HepG2 (cell line): Measurements from ENCODE around the gene ARL4D. TPM values are rescaled to one million over a fixed set of nuclear protein-coding genes. Genes with fewer than 3 reads are reported as not detected.

Experiments used
- AGO1 ChIP-seq: fragments of 200-400 bp; formaldehyde crosslinking; IDR thresholded peaks from 2 replicates; pipeline ENCODE4 v1.6.1; 2017; ENCODE audit warnings: mild to moderate bottlenecking, low read depth, low read length, moderate library complexity; ENCODE audit not compliant: poor library complexity, severe bottlenecking
- FOSL1 ChIP-seq: sonication (generic); formaldehyde crosslinking; IDR thresholded peaks from 2 replicates; pipeline ENCODE4 v1.9.0; 2021; ENCODE audit warnings: missing genetic modification reagents, borderline replicate concordance
- MTF1 ChIP-seq: sonication (generic); formaldehyde crosslinking; IDR thresholded peaks from 2 replicates; pipeline ENCODE4 v1.5.0; 2020; ENCODE audit warnings: missing genetic modification reagents
- PATZ1 ChIP-seq: sonication (generic); formaldehyde crosslinking; IDR thresholded peaks from 2 replicates; pipeline ENCODE4 v1.4.0; 2020; ENCODE audit warnings: missing genetic modification reagents
- PREB ChIP-seq: sonication (generic); formaldehyde crosslinking; IDR thresholded peaks from 2 replicates; pipeline ENCODE4 v1.4.0; 2020; ENCODE audit warnings: missing genetic modification reagents
- PRPF4 ChIP-seq: fragments of 200-400 bp; formaldehyde crosslinking; IDR thresholded peaks from 2 replicates; pipeline ENCODE4 v1.6.1; 2016; ENCODE audit warnings: low read length, low read depth; ENCODE audit not compliant: poor library complexity, severe bottlenecking
- RARA ChIP-seq: IDR thresholded peaks from 2 replicates; pipeline ENCODE4 v1.6.1; 2016; ENCODE audit warnings: missing genetic modification reagents, missing compliant biosample characterization
- RCOR2 ChIP-seq: IDR thresholded peaks from 2 replicates; pipeline ENCODE4 v1.6.1; 2016; ENCODE audit warnings: missing biosample characterization, missing genetic modification reagents
- SALL2 ChIP-seq: sonication (generic); formaldehyde crosslinking; IDR thresholded peaks from 2 replicates; pipeline ENCODE4 v1.8.1; 2023; ENCODE audit warnings: mild to moderate bottlenecking, missing genetic modification reagents, inconsistent platforms
- SP1 ChIP-seq, 2 experiments: fragments of 450-650 bp in 1 of 2; sonication (generic) in 1 of 2; formaldehyde crosslinking in 1 of 2; IDR thresholded peaks; 2 replicates each; pipeline versions ENCODE4 v1.4.0 to v1.6.1; 2016 to 2020; ENCODE audit warnings: missing genetic modification reagents in 1 of 2
- SRSF9 ChIP-seq: fragments of 200-400 bp; formaldehyde crosslinking; IDR thresholded peaks from 2 replicates; pipeline ENCODE4 v1.6.1; 2018; ENCODE audit warnings: borderline replicate concordance, mild to moderate bottlenecking, low read depth, low read length; ENCODE audit not compliant: insufficient read depth, poor library complexity, severe bottlenecking
- THYN1 ChIP-seq: sonication (generic); formaldehyde crosslinking; IDR thresholded peaks from 2 replicates; pipeline ENCODE4 v1.8.1; 2023; ENCODE audit warnings: low read depth, mild to moderate bottlenecking, moderate library complexity, missing genetic modification reagents, borderline replicate concordance
- UBTF ChIP-seq: sonication (generic); formaldehyde crosslinking; IDR thresholded peaks from 2 replicates; pipeline ENCODE4 v1.4.0; 2020; ENCODE audit warnings: mild to moderate bottlenecking, missing genetic modification reagents
- ZNF20 ChIP-seq: sonication (generic); formaldehyde crosslinking; IDR thresholded peaks from 2 replicates; pipeline ENCODE4 v1.4.0; 2020; ENCODE audit warnings: mild to moderate bottlenecking, moderate library complexity, missing genetic modification reagents
- ZNF33A ChIP-seq: sonication (generic); formaldehyde crosslinking; IDR thresholded peaks from 2 replicates; pipeline ENCODE4 v1.5.1; 2020; ENCODE audit warnings: missing genetic modification reagents, mild to moderate bottlenecking, moderate library complexity, borderline replicate concordance
- ZNF512B ChIP-seq: sonication (generic); formaldehyde crosslinking; IDR thresholded peaks from 2 replicates; pipeline ENCODE4 v1.5.1; 2020; ENCODE audit warnings: missing genetic modification reagents, mild to moderate bottlenecking, borderline replicate concordance
- ZNF7 ChIP-seq: IDR thresholded peaks from 2 replicates; pipeline ENCODE4 v1.6.1; 2016; ENCODE audit warnings: missing biosample characterization, missing genetic modification reagents
- ZNF724P ChIP-seq: sonication (generic); formaldehyde crosslinking; IDR thresholded peaks from 2 replicates; pipeline ENCODE4 v1.8.0; 2022; ENCODE audit warnings: missing genetic modification reagents, borderline replicate concordance
- ZSCAN21 ChIP-seq: sonication (generic); formaldehyde crosslinking; IDR thresholded peaks from 2 replicates; pipeline ENCODE4 v1.8.0; 2022; ENCODE audit warnings: mild to moderate bottlenecking, missing genetic modification reagents, moderate library complexity, borderline replicate concordance
- polyA plus RNA-seq, 8 experiments: library from polyadenylated mRNA; depleted of rRNA in 3 of 8; stranded (reverse) in 7 of 8; unstranded in 1 of 8; fragments of >200 nt; fragmentation: Illumina TruSeq in 4 of 8; extraction: Trizol in 4 of 8; gene quantifications; 2 replicates each; pipeline versions ENCODE4 v1.2.1 to v1.2.3, GENCODE V29; 2011 to 2016; ENCODE audit warnings: low read depth in 4 of 8, missing spikeins in 1 of 8, mixed read lengths in 1 of 8; ENCODE audit not compliant: insufficient read depth in 1 of 8
- total RNA-seq, 5 experiments: library from RNA; depleted of rRNA; stranded (reverse); fragments of >200 nt; fragmentation: Illumina TruSeq; extraction: Trizol; gene quantifications; 2 replicates each; pipeline ENCODE4 v1.2.3, GENCODE V29; 2016; ENCODE audit warnings: low read depth in 1 of 5

The ARL4D gene
- total and polyA plus RNA-seq, 2 of the 13 experiments (the other 11 are each of a cell fraction or from before 2014, with no cell fraction given): 9.0 to 25.9 TPM

GRCh38 chr17:43398724-43399595 lies at the start of gene ARL4D (continued):
- no peak for TF ChIP-seq PREB (CRISPR knock-in tag)
- TF ChIP-seq THYN1 (CRISPR knock-in tag): no peak
- no peak for TF ChIP-seq SP1 (IDR thresholded peaks at IDR 0.05)
- TF ChIP-seq SP1 (CRISPR knock-in tag; IDR thresholded peaks at IDR 0.05): peak; percentile 80
- TF ChIP-seq PATZ1 (CRISPR knock-in tag): peak; percentile 98
- TF ChIP-seq RARA (CRISPR knock-in tag): peak; percentile 17; the same call in 1 of the 2 replicates
- TF ChIP-seq ZNF20 (CRISPR knock-in tag): no peak
- TF ChIP-seq ZNF33A (CRISPR knock-in tag): no peak
- TF ChIP-seq SALL2 (CRISPR knock-in tag): 0 out of 2 replicates have a peak, but pooled peaks have one; percentile 72
- no peak; the same call in 1 of the 2 replicates for TF ChIP-seq ZNF512B (CRISPR knock-in tag)
- 0 out of 2 replicates have a peak, but pooled peaks have one; percentile 44 for TF ChIP-seq MTF1
- no peak for TF ChIP-seq RCOR2
- no peak for TF ChIP-seq PRPF4
- no peak for TF ChIP-seq FOSL1
- peak; percentile 51 for TF ChIP-seq AGO1
- no peak for TF ChIP-seq UBTF (CRISPR knock-in tag)
- TF ChIP-seq SRSF9: no peak
- TF ChIP-seq ZNF724P (CRISPR knock-in tag): peak; percentile 68; the same call in 1 of the 2 replicates
- peak; percentile 21; the same call in 1 of the 2 replicates for TF ChIP-seq ZSCAN21 (CRISPR knock-in tag)
- TF ChIP-seq ZNF7 (CRISPR knock-in tag): no peak
